ENCODE results near the gene CCDC14.
"Not testable (repeated sequence)": the region's sequence is repeated elsewhere in the genome, so short reads cannot be mapped to it uniquely, and the experiment has no call there.

GRCh38 chr3:123979525-123980501 is 18.8 kb upstream of the CCDC14 start:
- TF ChIP-seq POLR2A, POLR2AphosphoS5 (IDR thresholded peaks at IDR 0.05; ENCODE audit: low read depth, low read length): not testable (repeated sequence)
